GM19240 (cell line): ENCODE results near the gene FHL2.

Source experiments
- DNase-seq: peaks from one replicate; pipeline ENCODE4 v3.0.0; 2011; ENCODE audit warnings: low spot score; ENCODE audit not compliant: insufficient read length

FHL2 gene

DNA sequence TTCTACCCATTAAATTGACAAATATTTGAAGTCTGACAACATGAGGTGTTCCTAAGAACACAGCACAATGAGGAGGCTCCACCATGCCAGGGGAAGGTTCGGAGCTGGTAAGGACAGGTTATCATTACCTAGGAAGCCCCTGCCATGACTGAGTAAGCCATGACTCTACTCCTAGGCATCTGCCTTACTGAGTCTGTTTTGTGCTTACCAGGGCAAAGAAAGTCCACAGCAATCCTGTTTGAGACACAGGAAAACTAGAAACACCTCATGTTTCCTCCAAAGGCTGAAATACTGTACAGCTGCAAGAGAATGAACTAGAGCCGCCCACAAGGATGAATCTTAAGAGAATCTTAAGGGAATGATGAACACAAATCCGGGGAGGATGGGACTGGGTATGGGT lies 80.9 kb downstream of the FHL2 start:
- no peak for DNase-seq

DNA sequence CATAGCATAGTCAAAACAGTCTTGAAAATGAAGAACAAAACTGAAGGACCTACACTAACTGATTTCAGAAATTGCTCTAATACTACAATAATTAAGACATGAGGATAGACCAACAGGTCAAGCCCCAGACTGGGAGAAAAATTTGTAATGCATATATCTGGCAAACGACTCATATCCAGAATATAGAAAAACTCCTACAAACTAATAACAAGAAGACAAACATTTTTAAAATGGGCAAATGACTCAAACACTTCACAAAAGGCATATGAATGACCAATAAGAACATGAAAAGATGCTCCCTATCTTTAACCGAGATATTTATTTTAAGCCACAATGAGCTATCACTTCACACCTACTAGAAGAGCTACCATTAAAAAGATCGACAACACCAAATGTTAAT lies 83.5 kb downstream of the FHL2 start:
- DNase-seq, result no peak

DNA sequence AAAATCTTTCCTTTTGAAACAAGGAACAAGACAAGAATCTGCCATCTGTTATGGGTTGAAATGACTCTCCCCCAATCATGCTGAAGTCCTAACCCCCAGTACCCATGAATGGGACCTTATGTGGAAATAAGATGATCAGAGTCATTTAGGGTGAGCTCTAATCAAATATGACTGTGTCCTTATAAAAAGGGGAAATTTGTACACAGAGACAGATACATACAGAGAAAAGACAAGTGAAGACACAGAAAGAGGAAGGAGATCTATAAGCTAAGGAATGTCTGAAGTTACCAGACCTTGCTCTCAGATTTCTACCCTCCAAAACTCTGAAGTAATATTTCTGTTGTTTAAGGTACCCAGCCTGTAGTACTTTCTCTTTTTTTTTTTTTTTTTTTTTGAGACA lies 85.0 kb downstream of the FHL2 start:
- no peak for DNase-seq
